SH-SY5Y (cell line): ENCODE measurements around the gene CERS1.

ENCODE experiments used
- GATA2 ChIP-seq: IDR thresholded peaks from 2 replicates; pipeline ENCODE4 v1.6.1; 2011; ENCODE audit warnings: mild to moderate bottlenecking, low read depth, low read length
- GATA3 ChIP-seq: IDR thresholded peaks from 2 replicates; pipeline ENCODE4 v1.6.1; 2011; ENCODE audit warnings: low read depth, mild to moderate bottlenecking, low read length, moderate library complexity

Gene CERS1

GRCh38 chr19:18928018-18928805 lies 32.3 kb upstream of the CERS1 start:
- no peak for TF ChIP-seq GATA3
- TF ChIP-seq GATA2, result no peak

GRCh38 chr19:18924684-18925213 lies 28.8 kb upstream of the CERS1 start:
- no peak for TF ChIP-seq GATA2
- TF ChIP-seq GATA3, result no peak

DNA sequence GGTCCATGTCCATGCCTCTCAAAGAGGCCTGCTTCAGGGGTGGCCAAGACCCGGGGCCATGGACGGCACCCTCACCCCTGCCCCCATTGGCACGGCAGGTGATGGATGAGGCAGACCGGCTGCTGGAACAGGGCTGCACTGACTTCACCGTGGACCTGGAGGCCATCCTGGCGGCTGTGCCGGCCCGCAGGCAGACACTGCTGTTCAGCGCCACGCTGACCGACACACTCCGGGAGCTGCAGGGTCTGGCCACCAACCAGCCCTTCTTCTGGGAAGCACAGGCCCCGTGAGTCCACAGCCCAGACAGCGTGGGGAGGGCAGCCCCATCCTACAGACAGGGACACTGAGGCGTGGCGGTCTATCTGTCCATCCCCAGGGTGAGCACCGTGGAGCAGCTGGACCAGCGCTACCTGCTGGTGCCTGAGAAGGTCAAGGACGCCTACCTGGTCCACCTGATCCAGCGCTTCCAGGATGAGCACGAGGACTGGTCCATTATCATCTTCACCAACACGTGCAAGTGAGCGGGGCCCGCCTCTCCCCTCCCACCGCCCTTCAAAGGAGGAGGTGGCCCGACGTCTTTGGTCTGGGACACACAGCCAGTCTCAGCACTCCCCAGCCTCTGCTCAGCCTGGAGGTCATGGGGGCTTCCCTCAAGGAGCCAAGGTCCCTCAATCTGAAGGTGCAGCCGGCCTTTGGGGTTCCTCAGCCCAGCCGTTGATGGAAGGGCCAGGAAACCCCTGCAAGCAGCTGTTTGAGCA lies 26.4 kb upstream of the CERS1 start:
- TF ChIP-seq GATA2, result no peak
- TF ChIP-seq GATA3, result no peak

GRCh38 chr19:18921593-18921992 lies 25.6 kb upstream of the CERS1 start:
- TF ChIP-seq GATA2 (no peak), GATA3 (no peak)

DNA sequence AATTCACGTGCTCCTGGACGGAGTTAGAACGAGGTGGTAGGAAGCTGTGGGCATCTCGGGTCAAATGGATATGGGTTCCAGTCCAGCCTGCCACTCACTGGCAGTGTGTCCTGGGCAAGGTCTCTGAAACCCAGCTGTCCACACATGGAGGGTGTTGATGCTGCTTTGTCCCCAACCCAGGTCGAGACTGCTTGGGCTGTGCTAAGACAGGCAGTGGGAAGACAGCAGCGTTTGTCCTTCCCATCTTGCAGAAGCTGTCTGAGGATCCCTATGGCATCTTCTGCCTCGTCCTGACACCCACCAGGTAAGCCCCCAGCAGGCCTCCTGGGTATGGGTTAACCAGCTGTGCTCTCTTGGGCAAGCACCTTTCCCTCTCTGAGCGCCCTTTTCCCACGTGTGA lies 24.4 kb upstream of the CERS1 start:
- TF ChIP-seq GATA2 (no peak), GATA3 (no peak)

DNA sequence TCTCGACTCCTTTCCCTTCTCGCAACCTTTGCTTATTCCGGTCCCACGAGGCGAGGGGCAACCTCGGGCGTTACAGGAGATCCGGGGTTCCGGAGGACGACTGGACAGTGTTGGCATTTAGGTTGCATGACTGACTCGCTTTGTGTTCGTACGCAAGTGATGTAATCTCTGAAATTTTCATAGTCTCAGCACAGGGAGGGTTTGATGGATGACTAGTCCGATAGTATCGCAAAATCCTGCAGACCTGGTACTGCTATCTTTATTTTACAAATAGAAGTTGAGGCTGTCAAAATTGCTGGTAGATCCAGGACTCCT lies 23.9 kb upstream of the CERS1 start:
- TF ChIP-seq GATA3, result no peak

DNA sequence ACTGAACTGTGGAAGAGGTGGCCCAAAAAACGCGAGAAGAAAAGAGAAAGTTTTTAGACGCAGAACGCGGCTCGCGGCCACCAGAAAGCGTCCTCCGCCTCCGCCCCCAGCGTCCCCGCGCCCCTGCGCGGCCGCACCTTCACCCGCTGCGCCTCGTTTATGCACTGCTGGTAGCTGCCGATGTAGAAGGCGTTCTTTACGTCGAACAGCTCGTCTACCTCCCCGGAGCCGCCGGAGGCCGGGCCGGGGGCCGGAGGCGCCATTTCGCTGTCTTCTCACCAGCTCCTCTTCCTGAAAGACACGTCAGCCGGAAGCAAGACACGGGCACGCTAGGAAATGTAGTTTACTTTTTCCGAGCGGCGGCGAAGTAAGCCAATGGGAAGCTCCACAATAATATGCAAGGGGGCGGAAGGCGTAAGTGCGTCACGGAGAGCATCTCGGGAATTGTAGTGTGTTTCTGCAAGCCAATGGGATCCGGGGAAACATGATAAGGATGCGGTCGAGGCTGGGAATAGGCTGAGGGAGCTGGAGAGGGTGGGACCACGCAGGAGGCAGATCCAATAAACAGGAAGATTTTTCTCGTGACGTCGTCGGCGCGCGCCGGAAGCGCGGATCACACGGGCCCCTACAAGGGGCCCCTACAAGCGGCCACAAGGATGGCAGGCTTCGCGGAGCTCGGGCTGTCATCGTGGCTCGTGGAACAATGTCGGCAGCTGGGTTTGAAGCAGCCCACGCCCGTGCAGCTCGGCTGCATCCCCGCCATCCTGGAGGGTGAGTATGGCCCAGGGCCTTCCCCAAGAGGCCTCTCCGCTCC lies 23.3 kb upstream of the CERS1 start, which contains the start of the genes COPE and DDX49:
Gene COPE, minus strand, starts transcription at position 302 of the 814 bp plus-strand sequence. Its CDS starts 39 bp downstream, at position 263.
Gene DDX49, plus strand, starts transcription at position 630 of the 814 bp plus-strand sequence. Its CDS starts 27 bp downstream, at position 657.
- no peak for TF ChIP-seq GATA3
- peak; percentile 73 for TF ChIP-seq GATA2

DNA sequence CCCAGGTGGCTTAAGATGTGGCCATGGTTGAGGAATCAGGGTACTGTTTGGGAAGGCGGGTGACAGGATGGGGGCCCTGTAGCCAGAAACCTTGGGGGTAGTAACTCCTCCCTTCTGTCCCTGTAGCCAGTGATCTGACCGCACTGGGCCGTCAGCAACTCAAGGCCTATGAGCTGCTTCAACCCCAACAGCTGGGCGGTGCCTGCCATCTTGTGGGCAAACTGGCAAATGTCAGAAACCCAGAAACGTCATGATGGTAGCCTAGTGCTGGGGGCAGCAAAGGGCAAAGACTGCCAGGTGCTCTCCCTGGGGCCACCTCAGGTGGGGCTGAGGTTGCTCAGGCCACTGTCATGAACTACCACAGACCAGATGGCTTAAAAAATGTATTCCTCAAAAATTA lies 19.7 kb upstream of the CERS1 start:
- TF ChIP-seq GATA3, result no peak
- no peak for TF ChIP-seq GATA2

GRCh38 chr19:18913466-18913865 lies 17.5 kb upstream of the CERS1 start:
- TF ChIP-seq GATA3, result no peak
- no peak for TF ChIP-seq GATA2

GRCh38 chr19:18912933-18913332 lies 17.0 kb upstream of the CERS1 start:
- no peak for TF ChIP-seq GATA3
- no peak for TF ChIP-seq GATA2

DNA sequence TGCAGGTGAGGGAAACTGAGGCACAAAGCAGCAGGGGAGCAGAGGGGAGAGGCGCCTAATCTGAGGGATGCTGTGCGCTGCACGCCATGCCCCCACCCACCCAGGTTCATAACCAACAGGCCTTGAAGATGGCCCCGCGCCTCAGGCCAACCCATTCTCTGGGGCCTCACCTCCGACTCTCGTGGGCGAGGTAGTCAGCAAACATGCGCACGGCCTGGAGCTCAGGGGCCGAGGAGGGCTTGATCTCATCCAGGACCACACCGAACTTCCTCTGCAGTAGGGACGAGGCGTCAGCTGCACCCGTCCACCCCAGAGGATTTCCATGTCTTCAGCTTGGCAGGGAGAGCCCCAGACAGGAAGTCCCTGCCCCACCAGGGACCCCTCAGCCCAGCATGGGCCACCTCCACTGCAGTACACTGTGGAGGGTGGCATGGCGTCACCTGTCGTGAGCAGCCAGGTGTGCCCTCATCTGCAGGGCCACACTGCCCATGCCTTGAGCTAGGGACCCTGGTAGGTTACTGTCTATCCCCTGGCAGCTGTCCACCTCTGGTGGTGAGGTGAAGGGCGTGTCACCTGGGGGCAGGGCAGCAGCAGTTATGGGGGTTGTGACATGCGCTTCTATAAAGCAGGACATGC lies 15.0 kb upstream of the CERS1 start:
- TF ChIP-seq GATA2 (no peak), GATA3 (no peak)

GRCh38 chr19:18910010-18910409 lies 14.1 kb upstream of the CERS1 start:
- TF ChIP-seq GATA3 (no peak), GATA2 (no peak)

DNA sequence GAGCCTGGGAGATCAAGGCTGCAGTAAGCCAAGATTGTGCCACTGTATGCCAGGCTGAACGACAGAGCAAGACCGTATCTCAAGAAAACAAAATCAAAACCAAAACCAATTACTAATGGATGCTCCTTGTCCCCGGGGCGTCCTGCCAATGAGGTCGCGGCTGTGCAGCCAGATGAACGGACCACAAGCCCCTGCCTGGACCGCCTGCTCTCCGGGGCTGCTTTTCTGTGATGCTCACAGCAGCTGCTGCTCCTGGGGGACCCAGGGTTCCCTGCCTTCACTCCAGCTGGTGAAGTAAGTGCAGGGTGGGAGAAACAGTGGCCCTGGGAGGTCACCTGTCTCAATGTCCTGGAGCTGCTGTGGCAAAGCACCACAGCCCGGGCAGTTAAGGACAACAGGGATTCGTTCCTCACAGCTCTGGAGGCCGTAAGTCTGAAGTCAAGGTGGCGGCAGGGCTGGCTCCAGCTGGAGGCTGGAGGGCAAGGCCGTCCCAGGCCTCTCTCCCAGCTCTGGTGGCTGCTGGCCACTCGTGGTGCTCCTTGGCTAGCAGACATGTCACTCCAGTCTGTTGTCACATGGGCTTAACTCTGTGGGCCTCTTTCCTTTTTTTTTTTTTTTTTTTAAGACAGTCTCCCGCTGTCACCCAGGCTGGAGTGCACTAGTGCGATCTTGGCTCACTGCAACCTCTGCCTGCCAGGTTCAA lies 13.1 kb upstream of the CERS1 start:
- TF ChIP-seq GATA2 (no peak), GATA3 (no peak)
